HG02938 (cell line): ENCODE data around the gene ZNF343.
"Not testable (repeated sequence)": the region's sequence is repeated elsewhere in the genome, so short reads cannot be mapped to it uniquely, and the experiment has no call there.

Source experiments
- ATAC-seq: cut with Tn5 transposase; IDR thresholded peaks from one replicate; pipeline ENCODE4 v1.9.1; 2021; ENCODE audit warnings: mild to moderate bottlenecking, moderate library complexity; ENCODE audit not compliant: unreplicated experiment

The ZNF343 gene

DNA sequence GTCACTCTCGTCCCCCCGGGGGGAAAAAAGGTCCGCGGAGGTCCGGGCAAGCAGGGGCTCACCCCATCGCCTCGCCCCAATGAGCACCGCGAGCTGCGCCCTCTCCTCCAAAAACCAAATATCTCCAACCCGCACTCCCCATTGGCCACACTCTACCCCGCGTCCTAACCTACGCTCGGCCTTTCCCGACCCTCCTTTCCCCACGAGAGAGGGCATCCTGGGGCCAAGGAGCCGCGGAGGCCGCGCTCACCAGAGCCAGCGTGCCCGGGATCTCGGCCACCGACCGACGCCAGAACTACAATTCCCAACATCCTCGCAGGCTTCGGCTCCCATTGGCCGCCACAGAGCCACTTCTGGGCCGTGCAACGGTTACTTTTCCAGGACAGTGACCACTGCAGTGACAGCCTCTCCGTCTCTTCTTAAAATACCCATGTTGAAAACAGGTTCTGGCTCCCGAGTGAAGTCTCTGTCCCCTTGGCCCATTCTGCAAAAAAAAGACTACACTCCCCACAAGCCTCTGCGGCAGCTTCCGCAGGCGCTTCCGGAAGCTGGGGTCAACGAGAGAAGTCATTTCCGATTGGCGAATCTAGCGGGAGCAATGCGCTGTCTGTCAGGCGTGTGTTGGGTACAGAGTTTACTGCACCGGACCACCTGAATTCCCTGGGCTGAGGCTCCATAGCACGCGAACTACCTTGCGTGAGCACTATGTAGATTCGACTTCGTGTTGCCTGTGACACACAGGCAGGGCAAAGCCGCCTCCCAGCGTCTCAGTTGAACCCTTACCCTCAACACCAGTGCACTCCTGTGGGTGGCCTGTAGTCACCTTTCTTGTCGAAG is at the start of gene ZNF343:
Gene ZNF343, minus strand, starts transcription at position 285 of the 837 bp plus-strand sequence. CDS start 15,020 bp downstream, outside the sequence.
- ATAC-seq = peak; percentile 95

DNA sequence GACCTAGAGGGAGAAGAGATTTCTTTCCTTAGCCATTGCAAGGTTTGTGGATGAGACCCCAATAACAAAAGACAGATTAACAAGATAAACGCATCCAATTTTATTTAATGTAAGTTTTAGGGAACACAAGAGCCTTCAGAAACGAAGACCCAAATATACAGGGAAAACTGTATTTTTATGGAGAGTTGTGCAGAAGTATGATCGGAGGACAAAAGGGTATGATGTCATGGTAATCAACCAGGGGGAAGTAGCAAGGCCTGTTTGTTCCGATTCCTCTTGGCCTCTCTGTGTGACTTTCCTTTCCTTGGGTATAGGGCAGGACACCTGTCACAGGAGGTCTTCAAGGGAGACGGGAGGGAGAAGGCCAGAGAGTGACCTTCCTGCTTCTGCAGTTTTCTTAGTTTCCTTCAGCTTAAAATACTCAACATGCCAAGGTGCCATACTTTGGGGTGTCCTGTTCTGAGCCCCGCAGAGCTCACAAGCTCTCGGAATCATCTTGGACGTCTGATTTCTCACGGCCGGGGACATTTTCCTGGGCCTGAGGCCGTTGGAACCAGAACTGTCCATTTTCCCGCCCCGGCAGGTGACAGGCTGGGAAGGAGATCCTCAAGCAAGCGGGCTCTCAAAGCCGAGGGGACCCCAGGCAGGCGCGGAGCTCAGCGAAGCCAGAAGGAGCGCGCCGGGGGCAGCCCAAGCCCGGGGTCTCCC is 49.3 kb upstream of the ZNF343 start:
- ATAC-seq = no peak

DNA sequence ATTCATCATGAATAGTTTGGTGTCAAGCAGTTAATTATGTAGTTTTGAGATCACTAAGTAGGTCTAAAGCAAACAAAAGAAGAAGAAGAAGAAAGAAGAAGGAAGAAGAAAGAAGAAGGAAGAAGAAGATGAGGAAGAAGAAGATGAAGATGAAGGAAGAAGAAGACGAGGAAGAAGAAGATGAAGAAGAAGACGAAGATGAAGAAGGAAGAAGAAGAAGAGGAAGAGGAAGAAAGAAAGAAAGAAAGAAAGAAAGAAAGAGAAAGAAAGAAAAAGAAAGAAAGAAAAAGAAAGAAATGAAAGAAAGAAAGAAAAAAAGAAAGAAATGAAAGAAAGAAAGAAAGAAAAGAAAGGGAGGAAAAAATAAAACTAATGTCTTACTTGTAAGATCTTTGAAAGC is 36.9 kb upstream of the ZNF343 start:
- ATAC-seq = no peak

DNA sequence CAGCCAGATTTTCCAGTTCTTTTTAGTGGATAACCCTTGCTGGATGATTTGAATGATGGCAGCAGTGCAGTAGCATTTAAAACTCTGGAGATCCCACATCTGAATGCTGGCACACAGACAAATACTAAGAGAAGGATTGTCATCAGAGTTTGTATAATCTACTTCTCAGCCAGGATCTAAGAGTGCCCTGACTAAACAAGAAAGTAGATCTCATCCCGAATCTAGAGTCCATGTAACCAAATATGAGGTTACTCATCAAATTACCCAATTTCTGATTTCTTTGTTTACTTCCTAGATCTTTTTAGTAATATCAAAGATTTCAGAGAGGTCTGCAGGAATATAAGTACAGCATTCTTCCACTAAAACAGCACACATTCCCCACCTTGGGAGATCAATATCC is 35.5 kb upstream of the ZNF343 start:
- no peak for ATAC-seq

DNA sequence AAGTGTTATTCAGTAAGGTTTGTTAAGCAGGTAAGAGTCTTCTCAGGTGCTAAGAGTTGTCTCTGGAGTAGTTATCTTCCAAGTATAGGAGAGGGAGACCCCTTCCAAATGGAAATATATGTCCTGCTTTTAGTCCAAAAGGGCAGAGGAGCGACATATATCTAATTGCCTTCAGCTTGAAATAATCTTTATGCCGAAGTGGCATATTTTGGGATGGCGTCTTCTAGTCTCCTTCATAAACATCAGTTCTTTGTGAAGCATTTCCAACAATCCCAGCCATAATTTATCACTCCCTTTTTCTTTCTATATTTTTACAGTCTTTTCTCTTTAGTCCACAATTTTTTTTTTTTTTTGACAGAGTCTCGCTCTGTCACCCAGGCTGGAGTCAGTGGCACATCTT is 33.6 kb upstream of the ZNF343 start:
- no peak for ATAC-seq

DNA sequence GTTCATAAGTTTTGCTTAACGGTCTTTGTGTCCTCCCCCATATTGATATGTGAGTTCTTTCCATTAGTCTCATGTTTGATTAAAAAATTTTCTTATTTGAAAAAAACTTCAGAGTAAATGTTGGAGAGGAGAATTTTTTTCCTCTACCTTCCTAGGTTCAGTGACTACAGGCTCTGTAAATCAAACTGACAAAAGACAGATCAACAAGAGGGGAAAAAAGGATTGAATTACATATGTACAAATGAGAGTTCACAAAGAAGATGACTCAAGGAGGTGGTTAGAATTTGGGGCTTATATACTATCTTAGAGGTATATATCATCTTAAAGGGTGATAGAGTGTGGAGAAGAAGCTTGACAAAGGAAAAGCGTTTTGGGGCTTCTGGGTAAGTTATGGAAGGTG is 33.2 kb upstream of the ZNF343 start:
- ATAC-seq = no peak

DNA sequence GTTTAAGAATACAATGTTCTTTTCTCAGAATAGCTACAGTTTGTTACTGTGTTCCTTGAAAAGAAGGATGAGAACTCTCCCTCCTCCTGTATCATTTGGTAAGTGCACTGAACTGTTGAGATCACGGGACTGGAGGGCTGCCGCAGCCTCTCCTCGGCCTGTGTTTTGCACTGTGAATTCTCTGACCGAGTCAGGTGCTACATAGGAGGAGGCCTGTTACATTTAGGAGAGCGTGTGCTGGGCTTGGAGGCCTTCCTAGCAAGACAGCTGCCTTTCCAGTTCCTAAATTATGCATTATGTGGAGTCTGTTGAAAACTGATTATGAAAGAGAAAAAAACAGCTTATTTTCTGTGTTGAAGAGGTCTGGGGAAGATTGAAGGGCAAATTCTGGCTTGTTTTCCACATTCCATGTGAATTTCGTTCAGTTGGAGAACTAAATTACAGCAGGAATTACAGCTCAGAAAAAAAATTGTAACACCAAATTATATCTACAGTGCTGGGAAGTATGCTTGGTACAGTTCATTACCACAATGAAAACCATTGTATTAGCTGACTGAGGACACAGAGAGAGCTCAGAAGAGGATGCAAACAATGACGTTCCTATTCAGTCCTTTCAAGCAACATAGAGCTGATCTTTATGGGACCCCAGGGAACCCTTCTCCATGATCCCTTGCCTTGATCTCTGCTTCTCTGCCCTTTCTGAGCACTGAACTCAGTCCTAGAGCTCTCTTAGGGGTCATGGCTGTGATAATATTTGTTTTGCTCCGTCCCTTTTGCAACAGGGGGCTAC is 30.4 kb upstream of the ZNF343 start:
- no peak for ATAC-seq

DNA sequence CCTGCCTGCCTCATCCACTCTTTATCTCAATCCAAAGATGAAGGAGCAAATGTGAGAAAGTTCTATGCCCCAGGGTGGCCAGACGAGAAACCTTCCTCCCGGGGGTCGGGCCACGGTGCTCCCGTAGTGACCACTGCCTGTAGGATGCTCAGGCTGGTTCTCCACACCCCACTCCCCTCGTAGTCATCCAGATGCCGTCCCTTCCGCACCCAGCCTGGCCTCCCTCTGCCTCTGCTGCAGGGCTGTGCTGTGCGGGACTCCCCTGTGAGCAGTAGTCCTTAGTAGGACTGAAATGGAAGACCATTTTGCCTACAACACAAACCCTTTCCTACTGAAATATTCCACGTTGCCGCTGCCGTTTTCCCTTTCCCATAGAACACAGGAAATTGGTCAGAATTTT is 29.6 kb upstream of the ZNF343 start:
- ATAC-seq = no peak

DNA sequence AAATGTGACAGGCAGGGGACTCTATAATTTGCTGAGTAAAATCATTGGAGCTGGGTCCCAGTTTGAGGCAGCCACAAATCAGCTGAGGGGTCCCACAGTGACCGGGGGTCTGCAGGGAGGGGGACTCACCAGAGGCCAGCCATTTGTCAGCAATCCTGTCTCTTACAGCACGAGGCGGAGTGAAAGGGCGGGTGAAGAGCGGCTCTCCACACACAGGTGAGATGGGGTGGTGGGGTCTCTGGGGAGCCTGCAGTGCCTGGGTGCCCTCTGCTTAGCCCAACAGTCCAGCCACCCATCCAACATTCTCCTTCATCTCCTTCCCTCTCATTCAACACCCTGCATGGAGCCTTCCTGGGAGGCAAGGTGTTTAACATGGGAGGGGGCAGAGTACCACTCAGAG is 28.4 kb upstream of the ZNF343 start:
- no peak for ATAC-seq

DNA sequence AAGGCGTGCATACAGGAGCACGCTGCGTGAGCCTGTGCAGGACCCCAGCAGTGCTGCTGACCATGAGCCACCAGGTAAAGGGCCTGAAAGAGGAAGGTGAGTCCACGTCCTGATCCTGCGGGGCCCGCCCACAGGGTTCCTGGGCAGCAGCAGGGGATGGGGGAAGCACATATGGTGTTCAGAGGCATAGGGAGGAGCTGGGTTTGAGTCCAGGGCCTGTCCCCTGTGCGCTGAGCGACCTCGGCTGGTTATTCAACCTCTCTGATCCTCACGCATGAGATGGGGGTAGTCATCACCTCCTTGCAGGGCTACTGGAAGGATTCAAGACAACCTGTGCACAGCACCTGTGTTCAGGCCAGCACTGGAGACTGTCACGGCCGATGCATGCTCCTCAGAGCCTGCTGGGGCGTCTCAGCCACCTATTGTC is 27.9 kb upstream of the ZNF343 start, which contains the start of gene TMC2:
Gene TMC2, plus strand, starts transcription at position 14 of the 427 bp plus-strand sequence. Its CDS starts 49 bp downstream, at position 63.
- no peak for ATAC-seq

DNA sequence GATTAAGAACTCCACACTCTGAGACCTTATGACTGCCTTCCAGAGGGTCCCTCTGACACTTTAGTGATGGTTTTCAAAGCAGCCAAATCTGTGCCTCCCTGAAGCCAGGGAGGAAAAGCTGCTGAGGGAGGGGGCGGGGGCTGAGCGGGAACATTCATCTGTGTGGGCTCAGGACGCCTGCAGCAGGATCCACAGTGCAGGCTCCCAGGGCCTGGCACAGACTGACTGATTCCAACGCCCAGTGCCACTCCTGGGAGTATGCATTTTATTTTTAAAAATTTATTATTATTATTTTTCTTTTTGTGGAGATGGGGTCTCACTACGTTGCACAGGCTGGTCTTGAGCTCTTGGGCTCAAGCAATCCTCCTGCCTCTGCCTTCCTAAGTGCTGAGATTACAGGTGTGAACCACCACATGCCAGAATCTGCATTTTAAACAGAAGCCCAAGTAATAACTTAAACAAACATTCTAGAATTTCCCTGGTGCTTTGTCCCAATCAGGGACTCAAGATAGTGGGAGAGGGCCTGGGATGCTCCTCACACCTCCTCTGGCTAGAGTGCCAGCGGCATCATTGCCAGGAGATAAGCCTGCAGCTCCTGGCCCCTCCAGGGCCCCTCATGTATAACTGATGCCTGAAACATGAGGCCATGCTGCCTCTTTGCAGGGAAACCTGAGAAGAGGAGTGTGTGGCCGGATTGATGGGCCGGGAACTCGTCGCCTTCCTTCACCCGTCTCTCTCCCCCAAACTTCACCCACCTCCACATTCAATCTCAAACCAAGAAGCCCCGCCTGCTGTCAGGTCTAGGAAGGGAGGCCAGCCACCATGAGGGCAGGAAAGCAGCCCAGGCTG is 27.2 kb upstream of the ZNF343 start:
- ATAC-seq = no peak

DNA sequence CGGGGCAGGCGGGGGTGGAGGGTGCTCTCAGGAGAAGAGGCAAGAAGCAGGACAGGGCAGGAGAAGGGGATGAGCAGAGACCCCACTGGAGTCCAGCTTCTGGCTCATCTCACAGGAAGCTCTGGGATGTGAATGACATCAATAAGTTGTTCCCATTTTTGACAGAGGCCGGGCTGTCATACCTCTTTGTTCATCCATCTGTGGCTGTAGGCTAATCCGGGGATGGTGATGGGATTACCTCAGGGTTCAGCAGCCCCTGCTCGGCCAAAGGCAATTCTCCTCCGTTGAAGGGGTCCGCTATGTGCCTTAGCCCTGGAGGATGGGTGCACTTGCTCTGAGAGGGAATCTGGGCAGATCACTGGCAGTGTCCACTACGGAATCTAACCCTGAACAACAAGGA is 24.4 kb upstream of the ZNF343 start:
- no peak for ATAC-seq

DNA sequence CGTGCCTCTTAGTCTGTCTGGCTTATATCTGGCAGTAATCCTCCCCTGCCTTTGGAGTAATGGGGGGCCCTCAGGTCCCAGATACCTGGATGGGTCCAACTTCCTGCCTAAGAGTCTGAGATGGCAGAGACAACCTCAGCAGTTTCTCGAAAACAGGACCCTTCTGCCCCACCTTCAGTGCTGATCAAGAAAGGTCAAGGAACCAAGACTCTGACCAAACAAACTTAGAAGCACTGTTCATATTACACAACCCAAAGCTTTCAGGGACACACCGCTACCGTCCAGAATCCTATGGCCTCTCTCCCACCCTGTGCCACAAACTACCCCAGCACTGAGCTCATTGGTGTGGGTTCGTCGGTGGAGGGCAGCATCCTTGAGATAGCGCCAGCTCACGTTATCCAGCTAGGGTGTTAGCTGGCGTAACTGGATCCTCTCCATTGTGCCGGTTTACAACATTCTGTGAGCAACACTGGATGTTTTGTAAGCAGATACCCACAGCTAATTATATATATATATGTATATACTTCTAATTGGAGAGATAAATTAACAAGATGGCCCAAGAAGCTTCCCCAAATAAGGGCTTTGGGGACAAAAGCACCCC is 20.1 kb upstream of the ZNF343 start:
- ATAC-seq = no peak

DNA sequence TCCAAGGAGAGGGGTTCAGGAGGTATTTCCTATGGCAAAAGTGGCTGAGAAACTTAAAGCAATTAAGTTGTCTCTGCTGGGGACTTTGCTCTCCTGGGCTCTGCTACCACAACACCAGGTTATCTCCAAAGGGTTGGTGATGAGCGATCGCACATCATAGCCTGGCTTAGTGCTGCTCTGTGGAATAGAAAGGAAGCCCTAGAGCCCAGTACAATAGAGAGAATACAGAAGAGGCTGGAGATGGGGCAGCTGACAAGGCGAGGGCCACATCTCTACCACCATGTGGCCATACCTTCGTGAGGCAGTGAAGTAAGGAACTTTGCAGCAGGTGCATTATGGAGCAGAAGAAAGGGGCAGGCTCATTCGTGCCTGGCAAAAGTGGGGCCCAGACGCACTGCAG is 19.0 kb upstream of the ZNF343 start:
- no peak for ATAC-seq

DNA sequence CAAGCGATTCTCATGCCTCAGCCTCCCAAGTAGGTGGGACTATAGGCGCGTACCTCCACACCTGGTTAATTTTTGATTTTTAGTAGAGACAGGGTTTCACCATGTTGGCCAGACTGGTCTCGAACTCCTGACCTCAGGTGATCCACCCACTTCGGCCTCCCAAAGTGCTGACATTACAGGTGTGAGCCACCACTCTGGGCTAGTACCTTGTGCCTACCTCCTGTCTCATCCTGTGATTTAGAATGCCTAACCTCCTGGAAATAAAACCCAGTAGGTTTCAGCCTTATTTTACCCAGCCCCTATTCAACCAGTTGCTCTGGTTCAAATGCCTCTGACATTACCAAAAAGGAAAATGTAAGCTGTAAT is 17.5 kb upstream of the ZNF343 start:
- ATAC-seq = not testable (repeated sequence)

DNA sequence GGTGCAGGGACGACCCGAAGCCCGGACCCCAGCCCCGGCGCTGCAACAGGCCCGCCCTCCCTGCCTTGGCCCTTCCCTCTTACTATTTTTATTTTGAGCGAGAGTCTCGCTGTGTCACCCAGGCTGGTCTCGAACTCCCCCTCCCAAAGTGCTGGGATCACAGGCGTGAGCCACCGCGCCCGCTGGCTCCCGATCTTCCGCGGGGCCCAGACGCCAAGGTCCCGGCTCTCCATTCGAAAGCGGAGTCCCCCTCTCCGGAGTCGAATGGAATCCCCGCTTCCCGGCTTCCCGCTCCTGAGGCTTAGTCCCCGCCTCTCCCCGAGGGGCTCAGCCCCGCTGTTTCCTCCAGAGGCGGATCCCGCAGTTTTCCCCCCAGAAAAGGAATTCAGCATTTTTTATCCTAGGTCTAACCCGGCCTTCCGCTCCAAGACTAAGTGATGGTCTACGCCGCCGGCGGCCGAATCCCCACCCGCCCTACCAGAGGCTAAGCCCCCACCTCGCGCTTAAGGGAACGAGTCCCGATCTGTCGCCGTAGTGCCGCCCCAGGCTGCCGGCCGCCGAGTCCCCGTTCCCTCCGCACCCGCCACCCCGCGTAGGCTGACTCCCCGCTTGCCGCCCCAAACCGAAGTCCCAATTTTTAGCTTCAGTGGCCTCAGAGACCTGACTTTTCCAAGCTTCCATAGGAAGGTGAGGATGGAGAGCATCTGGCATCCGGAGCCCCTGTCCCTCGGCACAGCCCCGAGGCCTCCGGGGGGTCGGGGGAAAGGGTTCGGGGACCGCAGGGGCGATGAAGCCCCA is 16.2 kb upstream of the ZNF343 start:
- ATAC-seq = peak; percentile 35

DNA sequence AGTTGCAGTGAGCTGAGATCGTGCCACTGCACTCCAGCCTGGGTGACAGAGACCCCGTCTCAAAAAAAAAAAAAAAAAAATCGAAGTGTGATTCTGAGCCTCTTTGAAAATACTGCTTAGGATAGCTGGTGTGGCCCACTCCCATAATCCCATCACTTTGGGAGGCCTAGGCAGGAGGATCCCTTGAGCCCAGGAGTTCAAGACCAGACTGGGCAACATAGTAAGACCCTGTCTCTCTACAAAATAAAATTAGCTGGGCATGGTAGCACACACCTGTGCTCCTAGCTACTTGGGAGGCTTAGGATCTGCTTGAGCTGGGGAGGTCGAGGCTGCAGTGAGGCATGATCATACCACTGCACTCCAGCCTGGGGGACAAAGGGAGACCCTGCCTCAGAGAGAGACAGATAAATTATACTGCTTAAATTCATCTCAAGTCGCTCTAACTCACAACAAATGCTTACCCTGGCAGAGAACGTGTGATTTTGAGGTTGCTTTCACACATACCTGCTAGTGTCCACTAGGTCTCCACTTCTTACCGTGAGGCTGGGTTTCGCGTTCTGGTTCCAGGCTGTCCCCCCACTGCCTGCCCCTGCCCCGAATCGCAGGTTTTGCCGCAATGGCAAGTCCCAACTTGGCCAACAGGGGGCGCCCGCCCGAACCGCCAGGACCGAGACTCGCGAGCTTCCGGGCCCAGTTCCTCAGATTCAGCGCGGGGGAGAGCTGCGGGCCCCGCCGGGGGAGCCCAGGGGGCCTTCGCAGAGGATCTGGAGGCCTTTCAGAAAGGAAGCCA is 15.4 kb upstream of the ZNF343 start:
- peak; percentile 70 for ATAC-seq

DNA sequence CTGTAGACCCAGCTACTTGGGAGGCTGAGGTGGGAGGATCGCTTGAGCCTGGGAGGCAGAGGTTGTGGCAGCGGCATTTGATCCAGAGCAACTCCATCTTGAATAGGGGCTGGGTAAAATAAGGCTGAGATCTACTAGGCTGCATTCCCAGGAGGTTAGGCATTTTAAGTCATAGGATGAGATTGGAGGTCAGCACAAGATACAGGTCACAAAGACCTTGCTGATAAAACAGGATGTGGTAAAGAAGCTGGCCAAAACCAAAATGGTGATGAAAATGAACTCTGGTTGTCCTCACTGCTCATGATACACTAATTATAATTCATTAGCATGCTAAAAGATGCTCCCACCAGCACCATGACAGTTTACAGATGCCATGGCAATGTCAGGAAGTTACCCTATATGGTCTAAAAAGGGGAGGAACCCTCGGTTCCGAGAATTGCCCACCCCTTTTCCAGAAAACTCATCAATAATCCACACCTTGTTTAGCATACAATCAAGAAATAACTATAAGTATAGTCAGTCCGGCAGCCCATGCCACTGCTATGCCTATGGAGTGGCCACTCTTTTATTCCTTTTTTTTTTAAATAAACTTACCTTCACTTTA is 14.2 kb upstream of the ZNF343 start:
- not testable (repeated sequence) for ATAC-seq
